ENCODE results near the gene NOTCH2.

NOTCH2 gene

DNA sequence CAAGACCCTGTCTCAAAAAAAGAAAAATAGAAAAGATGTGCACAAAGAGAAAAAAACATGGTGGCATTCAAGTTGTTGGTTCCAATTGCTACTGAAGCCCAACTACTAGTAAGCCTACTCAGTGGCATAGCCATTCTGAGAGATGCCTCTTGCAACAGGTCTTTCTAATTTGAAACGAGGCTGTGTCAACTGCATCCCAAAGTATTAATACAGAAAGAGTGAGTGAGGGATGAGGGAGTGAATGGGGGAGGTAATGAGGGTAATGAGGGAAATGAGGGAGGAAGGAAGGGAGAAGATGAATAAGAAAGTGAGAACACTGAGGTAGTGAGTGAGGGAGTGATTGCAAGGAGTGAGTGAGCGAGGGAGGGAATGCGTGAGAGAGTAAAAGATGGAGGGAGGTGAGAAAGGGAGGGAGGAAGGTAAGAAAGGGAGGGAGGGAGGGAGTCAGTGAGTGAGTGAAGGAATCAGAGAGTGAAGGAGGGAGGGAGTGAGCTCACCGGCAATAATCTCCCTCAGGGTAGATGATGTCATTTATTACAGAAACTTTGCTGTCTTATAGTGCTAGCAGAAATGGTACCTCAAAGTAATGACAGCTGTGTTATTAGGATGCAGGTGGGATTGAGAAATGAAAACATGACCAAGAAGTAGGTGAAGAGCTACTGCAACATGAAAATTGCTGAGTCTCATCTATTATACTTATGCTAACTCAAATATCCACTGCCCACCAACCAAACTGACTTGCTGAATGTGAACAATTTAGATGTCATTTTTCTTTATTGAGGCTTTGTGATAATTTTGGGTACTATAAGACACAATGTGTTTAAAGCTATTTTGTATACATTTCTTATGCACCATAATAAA is 97.5 kb downstream of the NOTCH2 start:
- DNase-seq, result no peak

DNA sequence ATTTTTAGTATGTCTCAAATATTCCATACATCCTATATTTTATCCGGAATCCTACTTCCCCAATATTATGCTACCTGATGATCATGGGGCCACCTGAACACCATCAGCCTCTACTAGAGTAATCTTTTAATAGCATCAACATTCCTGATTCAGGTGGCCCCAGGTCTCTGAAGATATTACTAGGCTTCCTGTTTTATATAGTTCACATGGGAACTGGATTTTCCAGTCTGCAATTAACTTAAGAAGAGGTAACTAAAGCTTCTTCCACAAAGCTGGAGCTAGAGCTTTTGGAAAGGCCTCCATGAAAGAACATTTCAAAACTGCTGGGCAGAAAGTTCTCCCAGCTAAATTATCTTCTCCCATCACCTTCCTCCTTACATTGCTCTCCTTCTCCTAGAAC is 100.9 kb downstream of the NOTCH2 start:
- DNase-seq, result no peak

DNA sequence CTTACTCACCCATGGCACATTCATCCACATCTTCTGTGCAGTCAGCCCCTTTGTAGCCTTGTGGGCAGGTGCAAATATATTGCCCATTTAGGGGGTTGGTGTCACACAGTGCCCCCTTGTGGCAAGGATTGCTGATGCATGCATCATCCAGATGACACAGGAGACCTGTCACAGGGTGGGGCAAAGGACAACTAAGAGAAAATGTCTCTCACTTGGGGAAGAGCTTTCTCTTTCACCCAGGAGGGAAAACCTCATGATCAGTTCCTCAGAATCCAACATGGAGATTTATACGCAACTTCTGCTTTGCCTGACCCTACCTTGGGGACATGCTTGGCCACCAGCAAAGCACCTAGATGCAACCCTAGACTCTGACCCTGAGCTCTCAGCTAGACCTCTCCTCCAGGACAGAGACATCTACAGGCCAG is 101.4 kb downstream of the NOTCH2 start:
- no peak for DNase-seq

DNA sequence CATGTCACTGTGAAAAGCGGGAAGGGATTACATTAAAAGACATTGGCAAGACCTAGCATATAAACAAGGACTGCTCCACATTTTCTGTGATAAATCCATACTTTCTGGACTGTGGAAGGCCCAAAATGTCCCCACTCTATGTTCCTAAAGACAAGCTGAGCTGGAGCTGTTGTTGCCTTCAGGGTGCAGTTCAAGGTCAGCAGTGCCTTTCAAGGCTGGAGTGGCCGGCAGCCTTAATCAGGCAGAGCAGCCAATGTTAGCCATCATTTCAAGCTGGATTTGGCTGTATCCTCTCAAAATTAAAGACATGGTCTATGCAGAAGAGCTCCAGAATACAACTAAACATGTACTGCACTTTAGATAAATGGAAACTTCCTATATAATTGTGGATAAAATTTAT is 102.8 kb downstream of the NOTCH2 start:
- DNase-seq, result no peak

DNA sequence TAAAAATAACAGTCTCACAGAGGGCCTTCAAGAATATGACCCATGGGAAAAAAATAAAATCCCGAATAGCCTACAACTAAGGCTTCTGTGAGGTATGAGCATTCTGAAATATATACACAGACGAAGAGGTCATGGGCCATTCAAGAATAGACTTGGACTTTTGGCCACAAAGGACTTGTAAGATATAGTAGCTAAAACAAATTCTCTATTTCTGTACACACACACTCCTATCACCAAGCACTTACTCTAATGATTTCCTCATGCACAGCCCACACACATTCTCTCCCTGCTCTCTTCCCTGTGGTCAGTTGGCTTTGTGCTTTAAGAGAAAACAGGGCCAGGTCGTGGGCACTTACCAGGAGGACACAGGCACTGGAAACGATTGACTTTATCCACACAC is 103.4 kb downstream of the NOTCH2 start:
- no peak for DNase-seq

DNA sequence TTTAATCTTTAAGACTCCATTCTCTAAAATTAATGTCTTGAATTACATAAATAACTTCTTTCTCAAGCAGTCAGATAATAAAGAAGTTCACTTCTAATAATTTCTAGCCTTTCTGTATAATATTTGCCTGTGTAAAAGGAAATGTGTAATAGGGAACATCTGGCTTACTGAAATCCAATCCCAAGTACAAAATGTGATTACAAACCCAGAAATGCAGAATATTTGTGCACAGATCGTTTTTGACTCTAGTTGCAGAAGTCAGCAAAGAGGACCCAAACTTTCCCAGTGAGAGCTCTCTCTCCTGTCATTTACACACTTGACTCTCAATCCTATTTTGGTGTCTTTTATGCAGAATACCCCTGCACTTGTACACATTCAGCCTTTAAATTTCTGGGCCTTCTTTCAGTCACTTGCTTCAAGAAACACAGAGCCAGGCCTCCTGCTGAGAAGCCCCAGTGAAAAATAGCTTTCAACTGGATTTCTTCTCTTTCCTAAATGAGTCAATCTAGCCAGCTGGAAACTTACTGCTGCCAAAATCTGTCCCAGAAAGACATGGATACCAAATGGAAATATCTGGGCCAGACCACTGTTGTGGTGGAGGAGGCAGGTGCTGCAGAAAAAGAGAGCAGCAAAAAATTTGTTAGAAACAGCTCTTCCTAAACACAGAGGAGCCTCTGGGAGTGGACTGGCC is 104.6 kb downstream of the NOTCH2 start:
- DNase-seq, result no peak

DNA sequence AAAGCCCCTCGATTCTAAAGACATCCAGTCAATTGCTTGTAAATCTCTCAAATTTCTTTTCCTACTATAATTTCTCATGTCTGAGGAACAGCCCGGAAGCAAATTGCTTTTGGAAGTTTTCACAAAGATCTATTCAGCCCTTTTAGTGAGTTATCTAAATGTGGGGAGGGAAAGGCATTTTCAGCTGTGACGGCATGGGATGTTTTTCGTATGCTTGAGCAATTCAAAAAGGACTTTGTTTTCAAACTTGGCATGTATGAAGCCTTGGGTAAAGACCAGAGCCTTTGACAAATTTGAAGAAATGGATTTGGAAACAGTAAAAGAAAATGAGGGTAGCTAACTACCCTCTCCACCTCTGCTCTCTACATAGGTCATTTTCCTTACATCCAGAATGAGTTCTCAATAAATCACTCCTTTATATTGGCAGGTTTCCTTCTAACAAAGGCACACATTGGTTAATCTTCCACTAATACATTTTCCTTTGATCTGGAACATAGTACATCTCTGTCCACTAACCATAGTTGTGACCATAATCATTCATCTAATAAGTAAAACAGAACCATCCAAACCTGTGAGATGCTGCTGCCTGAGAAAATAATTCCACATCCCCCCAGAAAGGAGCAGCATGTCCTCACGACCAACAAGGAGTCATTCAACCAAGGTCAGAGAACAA is 107.0 kb downstream of the NOTCH2 start:
- no peak for DNase-seq

GRCh38 chr1:119960501-119960900 is 109.0 kb downstream of the NOTCH2 start:
- DNase-seq, result no peak

DNA sequence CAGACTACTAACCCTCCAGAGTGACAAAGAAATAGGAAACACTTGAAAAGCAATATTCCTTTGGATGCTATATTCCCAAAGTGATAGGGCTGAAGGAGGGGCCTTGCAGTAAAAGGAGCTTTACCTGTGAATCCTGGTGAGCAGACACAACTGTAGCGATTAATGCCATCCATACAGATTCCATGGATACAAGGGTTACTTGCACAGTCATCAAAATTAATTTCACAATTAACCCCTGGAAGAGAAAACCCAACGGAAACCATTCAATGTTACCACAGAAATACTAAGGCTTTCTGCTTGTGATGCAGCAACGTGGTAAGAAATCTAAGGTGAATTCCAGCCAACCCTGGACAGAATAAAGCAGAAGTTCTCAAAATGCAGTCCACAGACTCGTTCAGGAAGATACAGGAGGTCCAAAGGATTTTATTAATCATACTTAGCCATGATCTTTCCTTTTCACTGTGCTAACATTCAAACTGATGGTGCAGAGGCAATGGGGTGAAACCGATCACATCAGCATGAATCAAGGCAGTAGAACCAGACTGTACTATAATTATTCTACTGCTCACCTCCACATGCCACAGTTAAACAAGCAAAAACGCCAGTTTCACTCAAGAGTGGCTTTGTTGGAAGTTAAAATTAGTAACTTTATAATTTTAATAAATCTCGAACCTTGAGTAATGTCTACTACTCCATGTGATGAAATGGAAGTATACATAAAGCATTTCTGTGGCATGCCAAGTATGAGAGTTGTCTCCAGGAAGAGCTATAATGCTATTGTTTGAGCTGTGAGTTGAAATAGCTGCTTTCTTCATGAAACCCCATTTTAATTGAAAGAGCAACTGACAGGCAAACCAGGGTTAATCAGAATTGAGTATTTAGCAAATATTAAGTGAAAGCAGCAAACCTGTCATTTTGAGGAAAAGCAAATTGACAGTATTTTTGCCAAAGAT is 109.9 kb downstream of the NOTCH2 start:
- DNase-seq, result no peak

- DNase-seq, result no peak
Measured at GRCh38 chr1:119958223-119958622, 111.2 kb downstream of the NOTCH2 start.

GRCh38 chr1:119956306-119956705 is 113.2 kb downstream of the NOTCH2 start:
- DNase-seq, result no peak

GRCh38 chr1:119954476-119955422 is 114.7 kb downstream of the NOTCH2 start:
- no peak for DNase-seq

GRCh38 chr1:119953266-119953998 is 116.0 kb downstream of the NOTCH2 start:
- no peak for DNase-seq

- DNase-seq, result no peak
Measured at GRCh38 chr1:119952496-119952895, 117.0 kb downstream of the NOTCH2 start.

DNA sequence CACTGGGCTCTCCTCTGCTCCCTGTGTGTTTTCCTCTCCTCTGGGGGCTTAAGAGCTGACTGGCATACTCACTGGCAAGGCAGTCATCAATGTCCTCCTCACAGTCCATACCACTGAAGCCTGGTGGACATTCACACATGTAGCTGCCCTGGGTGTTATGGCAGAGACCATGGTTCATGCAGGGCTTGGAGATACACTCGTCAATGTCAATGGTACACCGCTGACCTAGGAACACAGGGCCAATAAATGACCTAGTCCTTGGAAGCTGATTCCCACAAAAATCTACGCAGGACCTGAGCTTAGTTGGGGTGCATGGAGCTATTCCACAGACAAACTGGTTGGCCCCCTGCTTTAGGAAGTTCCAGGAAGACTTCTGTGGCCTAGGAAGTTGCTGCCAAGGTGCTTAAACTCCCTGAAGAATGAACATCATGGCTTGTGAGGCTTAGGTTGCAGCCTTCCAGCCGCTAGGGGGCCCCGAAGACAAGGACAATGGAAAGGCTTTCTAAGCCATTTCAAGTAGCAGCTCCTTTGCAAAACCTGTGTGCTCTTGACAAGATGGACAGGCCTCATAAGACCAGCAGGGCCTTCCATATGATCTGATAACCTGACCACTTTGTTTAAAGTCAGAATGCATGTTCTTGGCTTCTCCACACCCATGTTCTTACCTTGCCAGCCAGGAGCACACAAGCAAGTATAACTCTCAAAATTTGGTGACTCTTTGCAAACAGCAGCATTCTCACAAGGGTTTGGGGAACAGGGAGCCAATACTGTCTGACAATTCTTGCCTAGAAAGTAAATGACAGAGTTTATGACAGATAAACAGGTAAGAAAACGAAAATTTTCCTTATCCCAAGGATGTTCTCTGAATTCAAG is 120.9 kb downstream of the NOTCH2 start:
- peak; percentile 12 for DNase-seq

- DNase-seq, result no peak
Measured at GRCh38 chr1:119947468-119947867, 122.0 kb downstream of the NOTCH2 start.

DNA sequence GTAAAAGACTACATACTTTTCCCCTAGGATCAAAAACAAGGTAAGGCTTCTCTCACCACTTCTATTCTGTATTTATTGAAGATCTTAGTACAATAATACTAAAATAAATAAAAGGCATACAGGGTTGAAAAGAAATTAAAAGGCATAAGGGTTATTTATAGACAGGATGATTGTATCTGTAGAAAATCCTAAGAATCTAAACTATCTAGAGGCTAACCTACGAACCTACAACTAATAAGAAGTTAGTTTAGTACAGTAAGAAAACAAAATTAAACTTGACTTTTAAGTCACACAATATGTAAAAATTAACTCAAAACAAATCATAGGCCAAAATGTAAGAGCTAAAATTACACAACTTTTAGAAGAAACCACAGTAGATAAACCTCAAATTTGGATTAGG is 122.7 kb downstream of the NOTCH2 start:
- no peak for DNase-seq

DNA sequence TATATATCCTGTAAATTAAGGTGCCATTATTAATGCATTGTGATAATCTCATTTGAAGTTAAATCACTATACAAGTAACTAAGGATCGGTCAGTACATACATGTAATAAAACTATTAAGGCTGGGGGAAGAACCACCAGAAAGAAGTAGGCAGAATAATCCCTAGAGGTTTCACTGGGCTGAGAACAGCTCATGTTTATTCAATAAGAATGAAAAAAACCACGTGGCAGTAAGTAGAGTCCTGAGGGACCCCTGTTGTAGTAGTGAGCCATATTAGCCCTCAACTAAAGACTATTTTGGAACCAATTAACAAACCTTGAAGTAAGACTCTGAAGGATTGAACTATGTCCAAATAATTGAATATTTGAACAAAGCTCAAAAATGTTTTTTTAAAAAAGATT is 126.2 kb downstream of the NOTCH2 start:
- DNase-seq, result no peak

DNA sequence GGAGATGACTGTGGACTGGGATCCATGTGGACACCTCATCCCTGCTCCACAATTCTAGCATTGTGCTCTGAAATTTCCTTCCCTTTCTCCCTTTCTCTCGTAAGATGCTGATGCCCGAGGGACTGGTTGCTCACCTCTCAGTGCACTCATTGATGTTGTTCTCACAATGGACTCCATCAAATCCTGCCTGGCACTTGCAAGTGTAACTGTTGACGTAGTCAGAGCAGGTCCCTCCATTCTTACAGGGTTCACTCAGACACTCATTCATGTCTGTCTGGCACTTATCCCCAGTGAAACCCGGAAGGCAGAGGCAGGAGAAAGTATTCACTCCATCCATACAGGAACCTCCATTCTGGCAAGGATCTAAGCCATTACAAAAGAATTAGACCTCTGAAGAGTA is 128.1 kb downstream of the NOTCH2 start:
- no peak for DNase-seq

DNA sequence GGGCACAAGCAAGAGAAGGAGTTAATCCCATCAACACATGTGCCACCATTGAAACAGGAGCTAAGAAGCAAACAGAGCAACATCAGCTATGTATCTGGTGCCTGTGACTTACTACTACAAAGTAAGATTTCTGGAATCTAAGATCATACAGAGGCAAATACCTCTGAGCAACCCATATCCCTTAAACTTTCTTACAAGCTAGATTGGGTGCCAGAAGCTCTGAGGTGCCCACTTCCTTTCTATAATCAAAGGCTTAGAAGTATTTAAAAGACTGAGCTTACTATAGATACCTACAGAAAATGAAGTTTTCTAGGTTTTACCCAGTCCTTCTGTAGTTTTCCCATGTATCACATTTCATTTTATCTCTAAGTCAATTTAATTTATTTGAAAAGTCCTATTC is 128.8 kb downstream of the NOTCH2 start:
- DNase-seq, result no peak

All from NCI-H2081 treated with DMSO at 0.1 percent for 48 hours (cell line).